ENCODE data around the gene ZAR1. TPM values are rescaled to one million over a fixed set of nuclear protein-coding genes. Genes with fewer than 3 reads are reported as not detected.

Gene ZAR1
- total and polyA plus RNA-seq, 2 donors (not counting 1 experiment from before 2014, with no cell fraction given): not detected

DNA sequence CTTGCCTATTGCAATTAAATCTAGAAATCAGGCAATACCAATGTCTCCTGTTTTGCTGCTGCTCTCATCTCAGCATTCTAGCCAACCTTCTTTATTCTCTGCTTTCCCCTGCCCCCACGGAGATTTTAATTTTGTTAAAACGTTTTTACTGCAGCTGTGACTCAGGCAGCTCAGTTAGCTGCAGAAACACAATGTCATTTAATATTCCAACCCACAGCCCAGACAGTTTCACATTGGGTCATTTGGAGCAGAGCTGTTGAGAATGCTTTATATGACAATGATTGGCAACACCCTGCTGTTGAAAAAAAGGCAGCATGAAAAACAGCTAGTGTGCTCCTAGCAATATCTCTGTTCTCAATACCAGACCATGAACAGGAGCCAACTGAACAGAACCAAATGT lies 19.5 kb upstream of the ZAR1 start:
- H3K4me1 ChIP-seq (ENCODE audit: control insufficient read depth in 2 of 2, insufficient read depth in 2 of 2, low read length in 2 of 2): peaks cover 0 to 3% of the 10 kb centered on the region in 2 donors
- H3K4me1 Mint-ChIP-seq: no peaks in the 10 kb centered on the region
- CTCF ChIA-PET: no interaction called here
- intact Hi-C loops (cut with micrococcal nuclease): no loop called here
- H4K20me1 ChIP-seq (ENCODE audit: control insufficient read depth, insufficient read depth, low read length, poor library complexity, severe bottlenecking): no peaks in the 10 kb centered on the region
- no peaks in the 10 kb centered on the region for H3K36me3 ChIP-seq (replicated peaks in 1 of 2; ENCODE audit: control extremely low read depth in 1 of 2, control insufficient read depth in 1 of 2, extremely low read depth in 1 of 2, insufficient read depth in 2 of 2, low read length in 1 of 2)
- H3K79me2 ChIP-seq (ENCODE audit: control insufficient read depth, insufficient read depth, low read length): no peaks in the 10 kb centered on the region
- WGBS (ENCODE audit: insufficient coverage): no CpG with 5 or more reads among the region's 2 CpGs
- H3K27ac ChIP-seq (ENCODE audit: low read length in 2 of 2): no peak overlapping the region
- no peak for TF ChIP-seq EZH2 (IDR thresholded peaks at IDR 0.05; ENCODE audit: borderline replicate concordance, insufficient read depth, low read depth, low read length, poor library complexity, severe bottlenecking)
- TF ChIP-seq CTCF (IDR thresholded peaks at IDR 0.05): no peak
- no peak overlapping the region for H3K4me2 ChIP-seq (replicated peaks; ENCODE audit: low read depth, low read length, poor library complexity, severe bottlenecking)
- no peak overlapping the region for H2AFZ ChIP-seq (ENCODE audit: insufficient read depth, low read depth, low read length, poor library complexity, severe bottlenecking)
- ATAC-seq (ENCODE audit: low read depth) (no peak), DNase-seq (no peak)
- no peaks in the 10 kb centered on the region for H3K27me3 ChIP-seq (replicated peaks in 1 of 4; ENCODE audit: control extremely low read depth in 1 of 4, control insufficient read depth in 3 of 4, insufficient read depth in 4 of 4, low read length in 3 of 4)
- no peak overlapping the region for H3K27ac Mint-ChIP-seq
- H3K9me3 Mint-ChIP-seq (ENCODE audit: insufficient read depth): no peaks in the 10 kb centered on the region
- POLR2A ChIA-PET: no interaction called here
- no peak overlapping the region for H3K4me3 Mint-ChIP-seq
- peaks cover 6% of the 10 kb centered on the region for H3K27me3 Mint-ChIP-seq
- H3K4me3 ChIP-seq (ENCODE audit: control extremely low read depth in 1 of 5, extremely low read depth in 1 of 5, insufficient read depth in 1 of 5, low read depth in 2 of 5, low read length in 4 of 5): no peak overlapping the region
- no peaks in the 10 kb centered on the region for H3K9me3 ChIP-seq (ENCODE audit: control extremely low read depth in 1 of 3, control insufficient read depth in 2 of 3, insufficient read depth in 1 of 3, low read length in 2 of 3)
- no peak overlapping the region for H3K9ac ChIP-seq (ENCODE audit: low read length)

GRCh38 chr4:48472794-48473193 lies 17.3 kb upstream of the ZAR1 start:
- H3K4me3 Mint-ChIP-seq: no peak overlapping the region
- H3K27me3 Mint-ChIP-seq: peaks cover 9% of the 10 kb centered on the region
- no peaks in the 10 kb centered on the region for H3K9me3 Mint-ChIP-seq (ENCODE audit: insufficient read depth)
- Histone ChIP-seq H2AFZ (ENCODE audit: insufficient read depth, low read depth, low read length, poor library complexity, severe bottlenecking) (no peak overlapping the region), H3K4me1 (ENCODE audit: control insufficient read depth in 2 of 2, insufficient read depth in 2 of 2, low read length in 2 of 2) (no peaks in the 10 kb centered on the region), H3K4me3 (ENCODE audit: control extremely low read depth in 1 of 5, extremely low read depth in 1 of 5, insufficient read depth in 1 of 5, low read depth in 2 of 5, low read length in 4 of 5) (no peak overlapping the region), H3K27me3 (replicated peaks in 1 of 4; ENCODE audit: control extremely low read depth in 1 of 4, control insufficient read depth in 3 of 4, insufficient read depth in 4 of 4, low read length in 3 of 4) (no peaks in the 10 kb centered on the region), H3K9ac (ENCODE audit: low read length) (no peak overlapping the region), H3K9me3 (ENCODE audit: control extremely low read depth in 1 of 3, control insufficient read depth in 2 of 3, insufficient read depth in 1 of 3, low read length in 2 of 3) (no peaks in the 10 kb centered on the region), H3K36me3 (replicated peaks in 1 of 2; ENCODE audit: control extremely low read depth in 1 of 2, control insufficient read depth in 1 of 2, extremely low read depth in 1 of 2, insufficient read depth in 2 of 2, low read length in 1 of 2) (no peaks in the 10 kb centered on the region), H3K27ac (ENCODE audit: low read length in 2 of 2) (no peak overlapping the region), H3K79me2 (ENCODE audit: control insufficient read depth, insufficient read depth, low read length) (no peaks in the 10 kb centered on the region), H4K20me1 (ENCODE audit: control insufficient read depth, insufficient read depth, low read length, poor library complexity, severe bottlenecking) (no peaks in the 10 kb centered on the region), H3K4me2 (replicated peaks; ENCODE audit: low read depth, low read length, poor library complexity, severe bottlenecking) (no peak overlapping the region)
- ATAC-seq (ENCODE audit: low read depth) (no peak), DNase-seq (no peak)
- intact Hi-C loops (cut with micrococcal nuclease): no loop called here
- no peaks in the 10 kb centered on the region for H3K4me1 Mint-ChIP-seq
- H3K27ac Mint-ChIP-seq: no peak overlapping the region
- WGBS (ENCODE audit: insufficient coverage): no CpG with 5 or more reads among the region's 1 CpG
- POLR2A ChIA-PET: no interaction called here
- TF ChIP-seq EZH2 (IDR thresholded peaks at IDR 0.05; ENCODE audit: borderline replicate concordance, insufficient read depth, low read depth, low read length, poor library complexity, severe bottlenecking) (no peak), CTCF (IDR thresholded peaks at IDR 0.05) (no peak)
- CTCF ChIA-PET: no interaction called here

Data from B cell (primary cell).